Neural progenitor cell (in vitro differentiated cells): ENCODE results near the gene TMPRSS9. TPM values are rescaled to one million over a fixed set of nuclear protein-coding genes. Genes with fewer than 3 reads are reported as not detected.

ENCODE experiments used
- DNase-seq: peaks from one replicate; pipeline ENCODE4 v3.0.0-alpha.2; 2016; ENCODE audit warnings: low spot score
- H2AFZ ChIP-seq: fragments of 200-600 bp; sonication (generic); replicated peaks from 2 replicates; pipeline ENCODE4 v1.6.1; 2016; ENCODE audit warnings: antibody characterized with exemption
- H3F3A ChIP-seq: fragments of 200-600 bp; sonication (generic); 2 replicates; pipeline ENCODE4 v1.6.1; 2016; ENCODE audit warnings: antibody characterized with exemption, low read depth
- H3K27ac ChIP-seq: fragments of 200-600 bp; sonication (generic); 2 replicates; pipeline ENCODE4 v1.5.1; 2016; ENCODE audit warnings: mild to moderate bottlenecking
- H3K27me3 ChIP-seq: fragments of 200-600 bp; sonication (generic); 2 replicates; pipeline ENCODE4 v1.6.1; 2016; ENCODE audit warnings: mild to moderate bottlenecking, moderate library complexity
- H3K36me3 ChIP-seq: fragments of 200-600 bp; sonication (generic); 2 replicates; pipeline ENCODE4 v1.5.1; 2016
- H3K4me1 ChIP-seq: fragments of 200-600 bp; sonication (generic); 2 replicates; pipeline ENCODE4 v1.6.1; 2016; ENCODE audit warnings: mixed run types
- H3K4me2 ChIP-seq: fragments of 200-600 bp; sonication (generic); 2 replicates; pipeline ENCODE4 v1.6.1; 2016
- H3K4me3 ChIP-seq: fragments of 200-600 bp; sonication (generic); 2 replicates; pipeline ENCODE4 v1.5.1; 2016
- H3K79me2 ChIP-seq: fragments of 200-600 bp; sonication (generic); 2 replicates; pipeline ENCODE4 v1.6.1; 2016; ENCODE audit warnings: low read depth
- H3K9ac ChIP-seq: fragments of 200-600 bp; sonication (generic); 2 replicates; pipeline ENCODE4 v1.6.1; 2016
- H3K9me3 ChIP-seq: fragments of 200-600 bp; sonication (generic); 2 replicates; pipeline ENCODE4 v1.5.1; 2016; ENCODE audit warnings: low read depth
- H4K20me1 ChIP-seq: fragments of 200-600 bp; sonication (generic); 2 replicates; pipeline ENCODE4 v1.6.1; 2016; ENCODE audit warnings: low read depth
- H3K27ac Mint-ChIP-seq: 3 replicates; pipeline ENCODE4 v1.8.0; 2021; ENCODE audit warnings: mixed read lengths
- H3K27me3 Mint-ChIP-seq: 2 replicates; pipeline ENCODE4 v1.8.0; 2022; ENCODE audit warnings: low read depth, mild to moderate bottlenecking, inconsistent platforms, moderate library complexity, mixed read lengths; ENCODE audit not compliant: insufficient read depth
- H3K36me3 Mint-ChIP-seq: 3 replicates; pipeline ENCODE4 v1.8.0; 2021; ENCODE audit warnings: mixed read lengths
- H3K4me1 Mint-ChIP-seq: 3 replicates; pipeline ENCODE4 v1.8.0; 2021; ENCODE audit warnings: mixed read lengths
- H3K4me3 Mint-ChIP-seq: 3 replicates; pipeline ENCODE4 v1.8.0; 2021; ENCODE audit warnings: mild to moderate bottlenecking, moderate library complexity, mixed read lengths
- H3K9me3 Mint-ChIP-seq: 3 replicates; pipeline ENCODE4 v1.8.0; 2020; ENCODE audit warnings: mixed read lengths
- CTCF ChIP-seq: fragments of 200-600 bp; sonication (generic); IDR thresholded peaks from 2 replicates; pipeline ENCODE4 v1.5.1; 2017; ENCODE audit warnings: antibody characterized with exemption, mild to moderate bottlenecking
- EZH2 ChIP-seq: fragments of 200-600 bp; sonication (generic); IDR thresholded peaks from 2 replicates; pipeline ENCODE4 v1.6.1; 2017; ENCODE audit warnings: antibody characterized with exemption, mild to moderate bottlenecking, moderate library complexity
- EZH2phosphoT487 ChIP-seq: fragments of 200-600 bp; sonication (generic); IDR thresholded peaks from 2 replicates; pipeline ENCODE4 v1.6.1; 2017; ENCODE audit warnings: antibody characterized with exemption
- total RNA-seq: library from RNA; depleted of rRNA; stranded (reverse); fragments of >200 nt; gene quantifications from 2 replicates; pipeline ENCODE4 v1.2.3, GENCODE V29; 2015; ENCODE audit warnings: low replicate concordance

TMPRSS9 gene
- total RNA-seq, 1 donor from 2014 or later, result not detected

- Histone ChIP-seq H3K9me3 (no peaks in the 10 kb centered on the region), H3K4me2 (no peak overlapping the region), H3F3A (peaks cover 29% of the 10 kb centered on the region), H3K27ac (no peak overlapping the region), H4K20me1 (peaks cover 31% of the 10 kb centered on the region), H3K4me3 (no peak overlapping the region), H3K4me1 (peaks cover 3% of the 10 kb centered on the region), H3K36me3 (no peaks in the 10 kb centered on the region), H3K27me3 (no peaks in the 10 kb centered on the region), H3K79me2 (peaks cover 37% of the 10 kb centered on the region), H3K9ac (no peak overlapping the region), H2AFZ (no peak overlapping the region)
- no peak for DNase-seq
- Mint-ChIP-seq H3K27me3 (peaks cover 5% of the 10 kb centered on the region), H3K27ac (no peak overlapping the region), H3K4me1 (peaks cover 22% of the 10 kb centered on the region), H3K36me3 (peaks cover 6% of the 10 kb centered on the region), H3K4me3 (no peak overlapping the region), H3K9me3 (peaks cover 4% of the 10 kb centered on the region)
- TF ChIP-seq EZH2 (no peak), CTCF (no peak), EZH2phosphoT487 (no peak)
These were observed 21.1 kb upstream of the TMPRSS9 start for GRCh38 chr19:2338751-2339643.

DNA sequence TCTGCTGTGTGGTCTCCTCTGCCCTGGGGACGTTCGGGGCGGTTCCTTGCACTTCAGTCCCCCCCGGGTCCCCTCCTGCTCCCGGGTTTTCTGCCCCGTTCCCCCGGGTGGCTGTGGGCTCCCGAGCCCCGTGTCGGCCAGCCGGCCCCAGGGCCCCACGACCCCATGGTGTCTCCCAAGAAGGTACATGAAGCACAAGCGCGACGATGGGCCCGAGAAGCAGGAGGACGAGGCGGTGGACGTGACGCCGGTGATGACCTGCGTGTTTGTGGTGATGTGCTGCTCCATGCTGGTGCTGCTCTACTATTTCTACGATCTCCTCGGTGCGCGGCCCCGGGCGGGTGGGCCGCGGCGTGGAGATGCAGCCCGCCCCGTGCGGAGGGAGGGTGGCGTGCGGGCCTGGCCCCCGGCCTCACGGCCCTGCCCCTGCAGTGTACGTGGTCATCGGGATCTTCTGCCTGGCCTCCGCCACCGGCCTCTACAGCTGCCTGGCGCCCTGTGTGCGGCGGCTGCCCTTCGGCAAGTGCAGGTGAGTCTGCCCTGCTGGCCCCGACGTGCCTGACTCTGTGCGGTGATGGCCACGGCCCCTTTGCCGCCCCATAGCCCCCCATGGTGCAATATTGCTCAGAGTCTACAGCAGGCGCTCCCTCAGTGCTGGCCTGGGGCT is 20.3 kb upstream of the TMPRSS9 start:
- Histone ChIP-seq H3K4me1 (peaks cover 3% of the 10 kb centered on the region), H3K9me3 (no peaks in the 10 kb centered on the region), H3K4me2 (no peak overlapping the region), H3K27ac (no peak overlapping the region), H2AFZ (no peak overlapping the region), H3K27me3 (no peaks in the 10 kb centered on the region), H3K79me2 (peaks cover 29% of the 10 kb centered on the region), H4K20me1 (peaks cover 28% of the 10 kb centered on the region), H3K36me3 (no peaks in the 10 kb centered on the region), H3K9ac (no peak overlapping the region), H3K4me3 (no peak overlapping the region), H3F3A (peaks cover 26% of the 10 kb centered on the region)
- DNase-seq, result no peak
- TF ChIP-seq CTCF (no peak), EZH2 (no peak), EZH2phosphoT487 (no peak)
- Mint-ChIP-seq H3K4me1 (peaks cover 22% of the 10 kb centered on the region), H3K4me3 (no peak overlapping the region), H3K9me3 (peaks cover 4% of the 10 kb centered on the region), H3K36me3 (peaks cover 6% of the 10 kb centered on the region), H3K27me3 (peaks cover 5% of the 10 kb centered on the region), H3K27ac (no peak overlapping the region)

DNA sequence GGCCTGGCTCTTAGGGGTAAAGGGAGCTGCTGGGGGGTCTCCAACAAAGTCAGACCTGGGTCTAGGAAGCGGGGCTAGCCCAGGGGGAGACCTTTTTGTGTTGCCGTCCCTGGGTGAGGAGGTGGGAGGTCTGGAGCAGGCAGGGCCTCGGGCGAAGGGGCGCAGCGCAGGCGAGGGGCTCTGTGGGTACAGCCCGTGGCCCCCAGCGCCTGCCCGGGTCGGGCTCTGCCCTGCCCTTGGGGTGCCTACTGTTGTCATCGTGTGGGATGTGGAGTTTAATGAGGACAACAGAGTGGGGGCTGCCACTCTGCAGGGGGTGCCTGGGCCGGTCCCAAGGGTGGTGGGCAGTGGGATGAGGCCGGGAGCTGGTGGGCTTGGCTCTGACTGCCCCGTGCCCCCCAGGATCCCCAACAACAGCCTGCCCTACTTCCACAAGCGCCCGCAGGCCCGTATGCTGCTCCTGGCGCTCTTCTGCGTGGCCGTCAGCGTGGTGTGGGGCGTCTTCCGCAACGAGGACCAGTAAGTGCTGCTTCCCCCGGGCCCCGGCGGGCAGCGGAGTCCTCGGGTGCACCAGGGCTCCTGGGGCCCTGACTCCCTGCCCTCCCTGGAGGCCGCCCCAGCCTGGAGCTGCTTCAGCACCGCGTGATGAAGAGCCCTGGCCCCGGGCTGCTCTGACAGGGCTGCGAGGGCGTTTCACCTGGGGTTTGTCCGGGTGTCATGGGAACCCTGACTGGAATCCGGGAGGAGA is 19.4 kb upstream of the TMPRSS9 start:
- Mint-ChIP-seq H3K27ac (no peak overlapping the region), H3K27me3 (peaks cover 4% of the 10 kb centered on the region), H3K36me3 (peaks cover 8% of the 10 kb centered on the region), H3K4me1 (peaks cover 21% of the 10 kb centered on the region), H3K9me3 (peaks cover 3% of the 10 kb centered on the region), H3K4me3 (no peak overlapping the region)
- Histone ChIP-seq H4K20me1 (peaks cover 28% of the 10 kb centered on the region), H3K4me1 (peaks cover 3% of the 10 kb centered on the region), H3K4me2 (no peak overlapping the region), H3K9me3 (no peaks in the 10 kb centered on the region), H2AFZ (no peak overlapping the region), H3K79me2 (peaks cover 22% of the 10 kb centered on the region), H3F3A (peaks cover 18% of the 10 kb centered on the region), H3K27me3 (no peaks in the 10 kb centered on the region), H3K4me3 (no peak overlapping the region), H3K27ac (no peak overlapping the region), H3K36me3 (no peaks in the 10 kb centered on the region), H3K9ac (no peak overlapping the region)
- TF ChIP-seq EZH2phosphoT487 (no peak), EZH2 (no peak), CTCF (no peak)
- DNase-seq, result no peak
